Stimulated activated CD4-positive, alpha-beta T cell treated with anti-CD3 and anti-CD28 coated beads, Interleukin-2, amount 100 ng/mL, for 24 hours (primary cell): Measurements from ENCODE around the gene PRSS33.

Experiments used
- DNase-seq, 2 donors: peaks; one replicate each; pipeline ENCODE4 v3.0.0-alpha.2; 2020

PRSS33 gene

DNA sequence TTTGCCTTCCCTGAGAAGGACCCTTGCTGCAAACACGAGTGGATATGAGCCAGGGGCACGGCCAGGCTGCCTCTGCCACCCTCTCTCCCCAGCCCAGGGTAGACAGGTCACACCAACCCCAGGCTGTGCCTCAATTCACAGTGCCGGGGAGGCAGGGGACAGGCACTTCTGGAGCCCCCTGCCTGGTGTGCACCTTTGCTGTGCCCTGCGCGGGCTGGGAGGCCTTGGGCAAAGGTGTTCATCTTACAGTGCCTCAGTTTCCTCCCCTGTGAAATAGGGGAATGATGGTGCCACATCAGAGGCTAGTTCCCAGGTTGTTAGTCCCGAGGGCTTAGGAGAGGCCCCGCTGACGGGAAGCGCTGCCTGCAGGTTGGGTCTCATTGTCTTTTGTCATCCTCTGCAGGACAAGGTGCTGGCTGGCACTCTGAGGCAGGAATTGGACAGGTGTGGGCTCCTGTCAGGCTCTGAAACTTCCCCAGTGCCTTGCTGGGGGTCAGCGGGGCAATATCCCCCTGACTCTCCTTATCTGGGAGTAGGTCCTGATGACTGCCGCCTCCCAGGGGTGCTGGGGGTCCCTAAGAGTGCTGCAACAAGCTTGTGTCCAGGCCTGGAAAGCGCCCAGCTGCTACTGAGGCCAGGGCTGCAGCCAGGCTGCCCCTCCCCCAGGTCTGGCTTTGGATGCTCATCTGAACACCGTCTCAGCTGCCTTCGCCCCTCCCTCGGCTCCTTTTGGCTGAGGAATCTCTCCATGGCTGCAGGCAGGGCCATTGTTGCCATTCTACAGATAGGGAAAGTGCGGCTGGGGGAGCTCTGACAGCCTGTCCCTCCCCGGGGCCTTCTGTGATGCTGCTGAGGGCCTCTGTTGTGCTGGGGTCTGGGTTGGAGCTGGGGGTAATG is 32.8 kb upstream of the PRSS33 start:
- no peak for DNase-seq

- DNase-seq: no peak
These were observed 32.0 kb upstream of the PRSS33 start for GRCh38 chr16:2819179-2819938.

DNA sequence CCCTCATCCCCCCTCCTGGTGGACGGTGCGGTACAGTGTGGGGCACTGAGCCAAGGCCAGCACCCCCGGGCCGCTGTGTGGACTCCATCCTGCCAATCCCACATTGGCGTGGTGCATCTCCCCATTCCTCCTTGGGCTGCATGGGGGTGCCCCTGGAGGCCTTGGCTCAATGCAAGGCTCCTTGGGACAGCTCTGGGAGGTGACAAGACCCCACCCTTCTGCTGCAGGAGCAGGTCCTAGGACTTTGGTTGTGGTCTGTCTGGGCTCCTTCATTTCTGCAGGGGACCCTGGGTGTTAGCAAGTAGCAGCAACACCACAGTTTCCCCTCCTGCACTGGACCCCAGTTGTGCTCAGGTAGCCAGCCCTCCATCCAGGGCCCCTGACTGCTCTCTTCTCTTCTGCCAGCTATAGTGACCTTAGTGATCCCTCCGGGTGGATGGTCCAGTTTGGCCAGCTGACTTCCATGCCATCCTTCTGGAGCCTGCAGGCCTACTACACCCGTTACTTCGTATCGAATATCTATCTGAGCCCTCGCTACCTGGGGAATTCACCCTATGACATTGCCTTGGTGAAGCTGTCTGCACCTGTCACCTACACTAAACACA is 31.0 kb upstream of the PRSS33 start:
- DNase-seq: no peak

DNA sequence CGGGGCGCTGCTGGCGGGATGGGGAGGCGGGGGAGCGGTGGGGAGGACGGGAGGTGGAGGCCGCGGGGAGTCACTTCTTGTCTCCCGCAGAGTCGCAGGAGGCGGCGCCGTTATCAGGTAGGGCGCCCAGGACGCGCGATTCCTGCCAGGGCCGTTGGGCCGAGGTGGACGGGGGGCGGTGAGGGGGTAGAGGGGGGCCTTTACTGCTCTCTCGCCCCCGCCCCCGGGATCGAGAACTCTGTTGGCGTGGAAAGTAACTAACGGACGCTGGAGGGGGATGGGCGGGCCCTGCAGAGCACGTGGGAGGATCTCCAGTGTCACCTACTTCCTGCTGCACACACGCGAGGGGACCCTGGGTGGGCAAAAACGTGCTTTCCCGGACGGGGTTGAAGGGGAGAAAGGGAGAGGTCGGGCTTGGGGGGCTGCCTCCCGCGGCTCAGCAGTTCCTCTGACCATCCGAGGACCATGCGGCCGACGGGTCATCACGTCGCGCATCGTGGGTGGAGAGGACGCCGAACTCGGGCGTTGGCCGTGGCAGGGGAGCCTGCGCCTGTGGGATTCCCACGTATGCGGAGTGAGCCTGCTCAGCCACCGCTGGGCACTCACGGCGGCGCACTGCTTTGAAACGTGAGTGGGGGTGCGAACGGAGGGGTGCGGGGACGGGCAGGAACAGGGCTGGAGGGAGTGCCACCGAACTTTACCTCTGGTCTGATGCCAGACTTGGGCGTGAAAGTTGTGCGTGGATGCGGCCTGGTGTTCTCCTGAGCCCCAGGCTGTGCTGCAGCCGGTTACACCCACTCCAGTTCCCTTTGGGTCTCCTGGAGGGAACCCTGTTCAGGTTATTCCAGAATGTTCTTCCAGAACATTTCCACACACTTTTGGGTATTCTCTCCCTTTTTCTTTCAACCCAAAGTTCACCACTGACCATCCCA is 30.2 kb upstream of the PRSS33 start:
- DNase-seq: peak in 1 of 2 donors; percentile 34

DNA sequence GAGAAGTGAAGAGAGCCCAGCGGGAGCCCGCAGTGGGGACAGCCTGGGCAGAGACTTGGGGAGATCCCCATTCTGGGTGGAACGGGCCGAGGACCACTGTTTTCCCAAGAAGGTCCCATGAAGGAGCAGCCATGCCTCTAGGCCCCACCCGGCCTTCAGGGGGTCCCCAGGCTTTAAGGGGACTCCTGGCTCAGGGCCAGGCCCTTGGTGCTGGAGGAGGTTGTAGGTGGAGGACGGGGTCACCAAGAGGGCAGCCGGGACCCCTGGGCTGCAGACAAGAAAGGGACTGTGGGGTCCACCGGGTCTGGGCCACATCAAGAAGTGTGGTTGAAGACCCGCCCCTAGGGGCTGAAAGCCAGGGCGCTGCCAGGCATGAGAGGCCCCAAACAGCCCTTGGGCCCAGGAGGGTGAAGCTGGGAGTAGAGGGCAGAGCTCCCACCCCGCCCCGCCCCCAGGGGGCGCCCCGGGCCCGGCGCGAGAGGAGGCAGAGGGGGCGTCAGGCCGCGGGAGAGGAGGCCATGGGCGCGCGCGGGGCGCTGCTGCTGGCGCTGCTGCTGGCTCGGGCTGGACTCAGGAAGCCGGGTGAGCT is 29.5 kb upstream of the PRSS33 start, which contains the start of gene PRSS21:
Gene PRSS21 (plus strand): TSS at position 487 of the 589 bp plus-strand sequence. CDS start 32 bp downstream, at position 519.
- DNase-seq: peak in 1 of 2 donors; percentile 42

DNA sequence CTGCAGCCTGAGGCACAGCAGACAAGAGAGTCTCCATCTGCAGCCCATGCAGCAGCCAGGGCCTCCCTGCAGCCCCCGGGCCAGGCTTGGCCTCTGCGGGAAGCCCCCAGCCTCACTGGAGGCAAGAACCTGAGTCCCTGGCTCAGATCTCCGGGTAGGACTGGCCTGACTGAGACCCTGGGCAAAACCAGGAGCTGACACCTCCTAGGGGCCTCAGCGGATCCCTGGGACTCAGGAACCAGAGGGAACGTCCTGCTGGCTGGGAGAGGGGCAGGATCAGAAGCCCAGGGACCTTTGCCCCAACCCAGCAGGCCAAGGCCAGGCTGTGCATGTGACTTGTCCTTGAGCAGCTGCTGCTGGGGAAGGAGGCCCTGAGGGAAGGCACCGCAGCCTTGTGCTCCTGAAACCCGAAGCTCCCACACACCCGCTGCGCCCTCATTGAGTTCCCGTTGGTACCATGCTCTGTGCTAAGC is 28.0 kb upstream of the PRSS33 start:
- DNase-seq: no peak

GRCh38 chr16:2814551-2815298 is 27.4 kb upstream of the PRSS33 start:
- no peak for DNase-seq

- DNase-seq: no peak
These were observed 26.4 kb upstream of the PRSS33 start for GRCh38 chr16:2813771-2814221.

DNA sequence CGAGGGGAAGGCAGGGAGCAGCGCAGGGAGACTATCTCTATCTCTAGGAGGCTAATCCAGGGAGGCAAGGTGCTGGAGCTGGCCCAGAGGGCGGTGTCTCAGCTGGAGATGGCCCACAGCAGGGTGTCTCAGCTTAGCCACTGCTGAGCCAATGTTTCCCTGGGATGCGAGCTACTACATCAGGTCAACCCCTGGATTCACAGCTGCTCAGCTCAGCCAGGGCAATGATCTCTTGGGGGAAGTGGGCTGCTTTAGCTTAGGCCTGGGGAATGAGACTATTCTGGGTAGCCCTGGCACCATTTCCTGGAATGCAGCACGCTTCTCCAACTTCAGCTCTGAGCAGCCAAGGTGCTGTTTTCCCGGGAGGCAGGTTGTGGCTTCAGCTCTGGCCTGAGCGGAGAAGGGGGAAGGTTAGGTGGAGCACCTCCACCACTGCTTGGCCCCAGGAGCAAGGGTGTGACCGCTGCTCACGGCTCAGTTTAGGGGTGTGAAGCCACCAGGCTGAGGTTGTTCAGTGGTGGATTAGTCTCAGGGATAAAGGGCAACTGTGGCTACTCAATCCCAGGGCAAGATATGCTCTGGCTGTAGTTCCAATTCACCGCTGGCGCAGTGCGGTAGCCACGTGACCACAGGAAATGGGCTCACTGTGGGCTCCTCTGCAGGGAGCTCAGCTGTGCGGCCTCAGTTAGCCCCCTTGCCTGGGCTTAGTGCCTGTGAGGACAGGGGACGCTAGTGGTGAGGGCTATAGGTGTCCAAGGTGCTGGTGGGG is 24.5 kb upstream of the PRSS33 start:
- DNase-seq: no peak

GRCh38 chr16:2810651-2811050 is 23.3 kb upstream of the PRSS33 start:
- DNase-seq: no peak

- DNase-seq: no peak
These were observed 21.9 kb upstream of the PRSS33 start for GRCh38 chr16:2809149-2809760.

GRCh38 chr16:2808181-2808580 is 20.8 kb upstream of the PRSS33 start:
- no peak for DNase-seq

DNA sequence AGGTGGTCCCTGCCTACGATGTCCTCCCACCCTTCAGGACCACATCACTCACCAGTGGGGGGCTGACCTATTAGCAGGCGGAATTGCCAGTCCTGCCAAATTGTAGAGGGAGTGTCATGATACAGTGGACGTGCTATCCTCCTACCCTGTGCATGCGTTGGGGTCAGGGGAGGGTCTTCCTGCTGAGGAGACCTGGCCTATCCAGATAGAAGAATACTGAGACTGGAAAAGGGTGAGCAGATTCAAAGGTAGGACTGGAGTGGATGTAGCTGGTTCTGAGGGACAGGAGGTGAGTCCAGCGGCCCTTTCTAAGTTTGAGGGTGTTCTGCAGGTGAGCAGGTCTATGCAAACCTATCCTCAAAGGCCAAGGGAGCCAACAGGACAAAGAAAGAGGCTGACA is 18.9 kb upstream of the PRSS33 start:
- no peak for DNase-seq

DNA sequence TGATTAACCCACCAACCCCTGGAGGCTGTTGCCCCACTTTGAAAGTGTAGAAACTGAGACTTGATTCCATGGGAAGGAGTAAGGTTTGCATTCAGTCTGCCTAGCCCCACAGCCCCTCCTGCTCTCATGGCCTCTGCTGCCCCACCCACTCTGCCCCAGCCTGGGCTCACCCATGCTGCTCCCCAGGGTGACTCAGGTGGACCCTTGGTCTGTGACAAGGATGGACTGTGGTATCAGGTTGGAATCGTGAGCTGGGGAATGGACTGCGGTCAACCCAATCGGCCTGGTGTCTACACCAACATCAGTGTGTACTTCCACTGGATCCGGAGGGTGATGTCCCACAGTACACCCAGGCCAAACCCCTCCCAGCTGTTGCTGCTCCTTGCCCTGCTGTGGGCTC is 17.4 kb upstream of the PRSS33 start:
- no peak for DNase-seq

GRCh38 chr16:2803545-2804195 is 16.3 kb upstream of the PRSS33 start:
- DNase-seq: no peak

- DNase-seq: no peak
These were observed 12.5 kb upstream of the PRSS33 start for GRCh38 chr16:2799859-2800226.

- no peak for DNase-seq
These were observed 12.0 kb upstream of the PRSS33 start for GRCh38 chr16:2799205-2799858.

DNA sequence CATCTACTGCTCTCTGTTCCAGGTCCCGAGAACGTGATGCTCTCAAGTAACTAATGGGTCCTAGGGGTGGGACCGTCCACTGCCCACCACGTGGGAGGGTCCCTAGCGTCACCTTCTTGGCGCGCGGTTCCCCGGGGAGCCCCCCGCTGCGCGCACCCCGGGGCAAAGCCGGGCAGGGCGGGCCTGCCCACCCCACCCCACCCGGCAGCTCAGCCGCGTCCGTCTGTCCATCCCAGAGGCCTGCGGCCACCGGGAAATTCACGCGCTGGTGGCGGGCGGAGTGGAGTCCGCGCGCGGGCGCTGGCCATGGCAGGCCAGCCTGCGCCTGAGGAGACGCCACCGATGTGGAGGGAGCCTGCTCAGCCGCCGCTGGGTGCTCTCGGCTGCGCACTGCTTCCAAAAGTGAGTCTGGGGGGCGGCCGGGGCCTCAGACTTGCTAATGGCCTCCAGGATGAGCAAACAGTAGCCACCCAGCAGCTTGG is 11.4 kb upstream of the PRSS33 start:
- DNase-seq: no peak
